Activated CD4-positive, CD25-positive, alpha-beta regulatory T cell treated with anti-CD3 and anti-CD28 coated beads, Interleukin-2, amount 50 U/mL, for 16 hours (primary cell): Measurements from ENCODE around the gene BARD1.
"Not testable (repeated sequence)": the region's sequence is repeated elsewhere in the genome, so short reads cannot be mapped to it uniquely, and the experiment has no call there.

ENCODE experiments used
- DNase-seq: peaks from one replicate; pipeline ENCODE4 v3.0.0-alpha.2; 2020; ENCODE audit warnings: low read depth, low spot score

Gene BARD1

DNA sequence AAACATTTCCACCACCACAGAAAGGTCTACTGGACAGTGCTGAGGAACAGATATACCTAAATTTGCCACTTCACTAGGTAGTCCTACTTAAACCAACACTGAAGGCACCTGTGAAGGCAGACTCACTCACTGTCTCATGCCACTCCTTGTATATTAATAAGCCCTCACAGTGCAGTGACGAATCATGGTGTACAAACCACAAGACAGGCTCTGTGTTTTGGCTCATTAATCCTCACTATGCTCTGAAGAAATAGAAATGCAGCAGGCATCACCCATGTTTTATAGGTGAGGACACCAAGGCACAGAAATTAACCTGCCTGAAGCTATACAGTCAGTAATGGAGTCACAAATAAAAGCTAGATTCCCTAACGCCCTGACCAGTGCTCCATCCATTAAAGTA is 44.3 kb downstream of the BARD1 start:
- no peak for DNase-seq

GRCh38 chr2:214753455-214753854 is 56.0 kb downstream of the BARD1 start:
- DNase-seq = no peak

- DNase-seq = no peak
These were observed 59.0 kb downstream of the BARD1 start for GRCh38 chr2:214750529-214750928.

DNA sequence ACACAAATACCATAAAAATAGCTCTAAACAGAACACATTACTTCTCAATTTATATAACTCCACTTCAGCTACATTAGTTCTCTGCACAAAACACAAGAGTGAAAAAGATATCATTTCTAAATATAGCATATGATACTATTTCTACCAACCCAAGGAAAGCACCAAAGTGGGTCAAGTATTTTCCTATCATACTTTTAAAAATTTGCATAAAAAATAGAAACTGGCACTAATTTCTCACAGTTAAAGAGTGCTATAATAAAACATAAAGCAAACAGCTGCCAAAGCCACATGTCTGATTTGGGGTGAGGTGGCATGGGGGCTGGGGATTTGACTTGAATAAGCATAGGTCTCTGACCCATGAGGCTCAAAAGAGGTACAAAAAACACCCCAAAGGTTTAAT is 61.5 kb downstream of the BARD1 start:
- DNase-seq = no peak

DNA sequence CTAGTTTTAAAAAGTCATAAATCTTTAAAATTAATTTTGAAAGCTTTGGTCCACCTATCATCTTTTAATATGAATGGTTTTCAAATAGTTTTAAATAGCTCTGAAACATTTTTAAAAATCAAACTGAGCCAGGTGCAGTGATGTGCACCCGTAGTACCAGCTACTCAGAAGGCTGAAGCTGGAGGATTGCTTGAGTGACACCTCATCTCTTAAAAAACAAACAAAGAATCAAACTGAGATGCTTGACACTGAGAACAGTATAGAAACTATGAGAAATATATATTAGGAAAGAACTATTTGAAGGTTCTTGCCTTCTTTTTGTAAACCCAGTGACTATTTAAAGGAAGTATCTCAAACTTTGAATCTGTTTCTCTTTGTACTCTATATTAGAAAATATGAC is 67.4 kb downstream of the BARD1 start:
- DNase-seq = no peak

- DNase-seq = no peak
These were observed 68.6 kb downstream of the BARD1 start for GRCh38 chr2:214740867-214741395.

DNA sequence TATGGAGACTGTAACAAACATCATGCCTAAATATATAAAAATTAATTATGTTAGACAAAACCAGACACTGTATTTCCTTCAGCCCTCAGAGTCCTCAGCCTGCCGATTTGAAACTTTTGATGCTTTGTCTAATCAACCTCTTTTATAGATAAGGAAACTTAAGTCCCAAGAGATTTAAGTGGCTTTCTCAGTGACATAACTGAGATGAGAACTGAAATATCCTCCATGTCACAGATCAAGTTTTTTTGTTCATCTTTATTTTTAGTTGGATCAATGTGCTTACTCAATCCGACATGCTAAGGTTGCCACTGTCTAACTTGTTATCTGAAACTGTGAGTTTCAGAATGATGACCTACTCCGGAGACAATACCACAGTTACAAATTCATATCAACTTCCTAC is 72.3 kb downstream of the BARD1 start:
- DNase-seq = no peak

DNA sequence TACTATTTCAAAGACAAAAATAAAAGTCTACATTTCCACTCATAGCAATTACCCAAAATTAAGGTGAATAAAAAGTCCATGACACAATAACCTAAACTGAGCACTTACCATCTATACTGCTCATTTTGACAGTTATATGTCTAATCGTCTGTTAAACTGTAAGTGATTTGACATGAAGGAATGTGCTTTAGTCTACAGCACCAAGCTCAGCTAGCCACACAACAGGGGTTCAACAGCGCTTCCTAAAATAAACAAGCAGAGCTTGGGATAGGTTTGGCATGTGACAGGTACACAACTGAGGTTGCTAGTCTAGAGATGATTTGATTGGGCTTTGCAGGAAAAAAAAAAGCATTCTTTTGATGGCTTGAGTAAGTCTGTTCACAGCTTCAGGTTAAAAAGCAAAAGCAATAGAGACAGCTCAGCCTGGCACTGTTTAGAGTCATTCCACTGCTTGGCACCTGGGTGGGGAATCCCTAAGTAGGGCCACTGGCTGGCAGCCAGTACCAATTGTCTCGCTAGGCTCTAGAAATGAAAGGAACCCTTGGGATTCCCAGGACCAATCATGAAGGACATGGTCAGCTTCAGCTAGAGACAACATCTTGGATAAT is 78.6 kb downstream of the BARD1 start:
- DNase-seq = no peak

DNA sequence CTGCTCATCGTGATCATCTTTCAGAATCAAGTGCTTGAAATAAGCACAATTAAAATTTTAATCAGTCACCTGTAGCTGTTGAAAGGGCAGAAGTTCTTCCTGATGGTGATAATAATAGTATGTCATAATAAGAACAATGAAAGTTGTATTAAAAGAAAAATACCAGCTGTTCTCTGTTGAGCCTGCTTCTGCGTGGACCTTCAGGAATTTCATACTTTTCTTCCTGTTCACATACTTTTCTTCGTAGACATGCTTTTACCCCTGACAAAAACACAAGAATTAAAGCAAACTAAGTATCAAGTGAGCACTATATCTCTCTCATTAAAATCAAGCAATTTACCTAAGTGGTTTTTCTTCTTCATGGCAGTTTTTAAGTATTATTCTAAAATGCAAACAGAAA is 79.2 kb downstream of the BARD1 start:
- DNase-seq = no peak

DNA sequence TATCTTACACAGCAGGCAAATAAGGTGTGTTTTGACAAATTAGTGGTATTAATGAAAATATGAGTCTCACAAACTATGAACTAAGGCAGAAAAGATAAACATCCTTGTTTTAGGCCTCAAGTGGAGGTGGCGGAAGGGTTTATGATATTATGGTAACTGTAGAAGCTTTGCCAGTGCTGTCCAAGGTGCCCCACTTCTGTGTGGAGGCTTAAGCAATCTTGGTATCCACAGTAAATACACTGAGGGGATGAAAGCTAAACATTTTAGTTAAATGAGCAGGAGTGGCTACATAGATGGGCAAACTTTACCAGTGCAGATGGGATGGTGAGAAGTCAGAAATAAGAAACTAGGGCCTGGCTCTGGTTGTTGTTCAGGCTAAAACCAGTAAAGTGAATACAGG is 84.7 kb downstream of the BARD1 start:
- no peak for DNase-seq

- DNase-seq = not testable (repeated sequence)
These were observed 91.6 kb downstream of the BARD1 start for GRCh38 chr2:214717837-214718236.

DNA sequence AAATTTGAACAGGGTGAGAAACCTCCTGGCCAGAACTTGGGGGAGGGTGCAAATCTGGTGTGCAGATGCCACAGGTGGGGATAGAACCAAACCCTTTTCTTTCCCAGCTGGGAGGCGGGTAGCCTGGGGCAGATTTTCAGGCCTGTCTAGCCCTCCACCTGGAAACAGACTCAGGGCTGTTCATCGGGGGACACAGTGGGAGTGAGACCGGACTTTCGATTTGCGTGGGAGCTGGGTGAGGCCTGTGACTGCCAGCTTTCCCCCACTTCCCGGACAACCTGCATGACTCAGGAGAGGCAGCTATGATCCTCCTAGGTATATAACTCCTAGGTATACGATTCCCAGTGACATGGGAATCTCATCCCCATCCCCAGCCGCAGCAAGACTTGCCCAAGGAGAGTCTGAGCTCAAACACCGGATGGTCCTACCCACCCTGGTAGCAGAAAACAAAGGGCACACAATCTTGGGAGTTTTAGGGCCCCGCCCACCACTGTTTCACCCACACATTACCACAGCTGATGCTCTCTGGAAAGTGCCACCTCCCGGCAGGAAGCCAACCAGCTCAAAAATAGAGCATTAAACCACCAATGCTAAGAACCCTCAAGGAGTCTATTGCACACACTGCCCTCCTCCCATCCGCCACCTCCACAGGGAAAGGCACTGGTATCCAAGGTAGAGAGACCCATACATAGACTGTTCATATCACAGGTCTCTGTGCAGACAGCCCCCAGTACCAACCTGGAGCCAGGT is 92.5 kb downstream of the BARD1 start:
- no peak for DNase-seq

DNA sequence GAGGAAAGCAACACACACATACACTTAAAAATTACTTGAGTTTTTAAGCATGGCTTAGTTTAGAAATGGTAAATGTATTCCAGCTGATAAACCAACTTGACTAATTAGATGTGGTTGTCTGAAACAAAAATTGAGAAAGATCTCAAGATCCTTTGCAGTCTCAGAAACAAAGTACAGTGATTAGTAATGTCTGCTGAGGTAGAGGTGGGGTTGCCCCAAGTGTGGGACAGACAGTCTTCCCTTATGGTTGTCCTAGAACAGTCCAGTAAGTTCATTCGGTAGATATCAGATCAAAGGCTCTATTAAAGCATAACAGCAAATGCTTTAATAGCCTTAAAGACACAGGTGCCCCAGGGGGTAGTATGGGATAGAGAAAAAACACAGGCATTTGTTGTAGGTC is 94.5 kb downstream of the BARD1 start:
- DNase-seq = no peak

DNA sequence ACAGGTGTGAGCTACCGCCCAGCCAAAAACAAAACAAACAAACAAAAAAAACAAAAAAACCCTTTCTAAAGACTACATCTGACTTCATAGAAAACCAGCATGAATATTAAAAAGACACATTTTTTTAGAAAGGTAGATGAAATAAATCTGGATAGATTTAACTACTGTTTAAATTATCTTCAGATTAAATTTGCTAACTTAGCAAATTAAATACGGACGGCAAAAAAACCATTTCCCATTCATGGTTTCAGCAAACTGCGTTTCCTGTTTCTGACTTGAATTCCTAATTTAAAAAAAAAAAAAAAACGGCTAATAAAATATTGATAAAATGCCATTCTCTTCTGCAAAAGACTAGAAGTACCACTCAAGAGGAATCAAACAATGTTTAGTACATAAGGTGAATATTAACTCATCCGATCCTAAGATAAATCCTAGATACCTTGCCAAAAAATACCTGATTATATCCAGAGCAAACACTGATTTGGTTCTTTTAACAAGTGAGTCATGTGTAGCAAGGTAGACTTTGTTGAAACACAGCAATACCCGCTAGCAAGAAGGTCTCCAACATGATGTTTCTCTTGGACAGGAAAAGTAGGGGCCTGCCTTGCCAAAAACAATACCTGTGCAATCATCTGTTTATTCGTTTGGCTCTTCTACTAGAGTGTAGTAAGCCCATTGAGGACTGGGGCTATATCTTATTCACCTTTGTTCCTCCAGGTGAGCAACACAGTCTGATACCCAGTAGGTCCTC is 96.2 kb downstream of the BARD1 start:
- DNase-seq = no peak

DNA sequence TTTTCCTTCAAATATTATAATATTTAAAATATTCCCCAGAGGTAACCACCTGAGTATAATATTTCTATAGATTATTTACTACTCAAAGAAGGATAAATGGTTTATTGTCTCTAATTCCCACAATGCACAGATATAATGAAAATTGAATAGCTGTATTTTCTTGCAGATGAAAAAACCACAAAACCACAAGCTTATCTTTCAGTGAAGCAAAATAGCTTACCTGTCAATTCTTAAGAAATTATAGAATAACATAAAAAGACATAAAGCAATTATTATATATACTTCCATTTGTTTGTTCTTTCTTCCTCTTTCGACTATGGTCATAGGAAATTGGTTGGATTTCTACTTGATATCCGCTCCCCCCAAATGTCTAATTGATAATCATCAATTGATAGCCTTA is 98.8 kb downstream of the BARD1 start:
- no peak for DNase-seq

DNA sequence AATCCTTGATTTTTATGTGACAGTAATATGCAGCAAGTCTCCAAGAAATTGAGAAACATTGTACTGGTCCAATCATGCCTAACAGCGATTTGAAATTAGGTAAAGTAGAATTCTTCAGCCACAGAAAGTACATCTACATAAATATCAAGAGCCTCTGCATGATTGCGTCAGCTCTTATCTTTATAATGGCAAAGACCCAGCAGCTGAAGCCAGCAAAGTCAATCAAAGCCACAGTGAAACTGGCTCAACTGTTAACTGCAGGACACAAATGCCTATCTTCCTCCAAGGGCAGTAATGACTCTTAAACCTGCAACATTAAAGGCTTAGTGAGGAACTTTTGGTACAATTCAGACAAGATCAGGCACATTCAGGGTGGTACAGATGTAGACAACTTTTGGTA is 102.5 kb downstream of the BARD1 start:
- no peak for DNase-seq

DNA sequence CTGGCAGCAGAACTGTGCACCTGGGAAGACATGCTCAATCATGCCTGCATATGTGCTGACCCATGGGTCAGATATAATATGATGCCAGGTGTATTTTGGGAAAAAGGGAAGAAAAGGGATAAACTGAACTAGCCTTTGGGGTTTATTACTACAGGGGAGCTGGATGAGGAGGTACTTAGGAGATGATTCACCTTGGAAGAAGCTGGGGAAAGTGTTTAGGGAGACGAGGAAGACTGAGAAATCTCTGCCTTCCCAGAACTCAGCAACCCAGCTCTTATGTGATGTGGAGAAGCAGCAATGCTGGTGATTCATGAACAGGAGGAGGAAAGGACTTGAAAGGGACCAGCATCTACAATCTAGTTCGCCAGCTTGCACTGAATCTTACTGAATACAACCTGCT is 110.2 kb downstream of the BARD1 start:
- no peak for DNase-seq

DNA sequence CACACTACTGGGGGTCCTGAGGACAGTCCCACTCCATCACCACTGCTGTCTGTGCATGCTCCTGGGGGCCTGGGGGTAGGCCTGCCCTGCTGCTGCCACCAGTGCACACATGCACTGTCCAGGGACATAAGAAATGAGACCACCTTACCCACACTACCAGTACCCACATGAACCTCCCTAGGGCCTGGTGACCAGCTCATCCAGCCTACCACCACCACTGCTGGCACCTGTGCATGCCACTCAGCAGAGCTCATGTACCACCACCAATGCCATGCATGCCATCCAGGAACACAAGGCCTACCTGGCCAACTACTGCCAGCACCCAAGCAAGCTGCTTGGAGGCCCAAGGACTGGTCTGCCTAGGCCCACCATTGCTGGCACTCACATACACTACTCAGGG is 112.8 kb downstream of the BARD1 start:
- no peak for DNase-seq

- DNase-seq = no peak
These were observed 113.7 kb downstream of the BARD1 start for GRCh38 chr2:214695789-214696188.

- DNase-seq = not testable (repeated sequence)
These were observed 125.9 kb downstream of the BARD1 start for GRCh38 chr2:214683557-214683956.

- DNase-seq = no peak
These were observed 129.7 kb downstream of the BARD1 start for GRCh38 chr2:214679736-214680135.

GRCh38 chr2:214676421-214677089 is 132.9 kb downstream of the BARD1 start:
- DNase-seq = no peak
